Measurements from ENCODE around the gene DCLK2. TPM values are rescaled to one million over a fixed set of nuclear protein-coding genes. Genes with fewer than 3 reads are reported as not detected.

Gene DCLK2
- 12.6 and 14.1 TPM in 2 replicates for total RNA-seq
- long read RNA-seq, partial matches to known transcripts, result 3 of 6 reads
- long read RNA-seq, other reads (novel, unspliced or antisense), result 3 of 6 reads

DNA sequence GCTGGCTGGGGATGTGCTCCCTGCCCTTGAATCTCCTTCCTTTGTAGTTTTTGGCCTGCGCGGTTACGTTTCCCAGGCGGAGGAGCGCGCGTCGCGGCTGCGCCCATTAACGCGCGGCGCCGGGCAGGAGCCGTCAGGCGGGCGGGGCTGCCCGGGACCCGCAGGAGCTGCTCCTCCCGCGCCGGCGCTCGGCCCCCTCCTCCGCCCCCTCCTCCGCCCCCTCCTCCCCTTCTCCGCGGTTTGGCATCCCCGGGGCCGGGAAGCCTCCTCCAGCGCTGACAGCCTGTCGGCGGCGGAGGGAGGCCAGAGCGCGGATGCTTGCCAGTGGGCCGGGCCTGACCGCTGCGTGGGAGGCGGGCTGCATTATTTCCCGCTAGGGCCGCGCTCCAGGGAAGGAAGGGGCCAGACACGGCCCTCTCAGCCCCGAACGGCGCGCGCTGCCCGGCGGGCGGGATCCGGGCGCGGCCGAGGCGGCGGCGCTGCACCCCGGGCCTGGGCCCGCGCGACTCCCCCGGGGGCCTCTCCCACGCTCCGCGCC, at the start of gene DCLK2:
DCLK2 (plus strand) TSS at position 405 of the 538 bp plus-strand sequence. CDS start 583 bp downstream, outside the sequence.
- no peak for TF ChIP-seq CTCF (IDR thresholded peaks at IDR 0.05)
- peak; percentile 92 for DNase-seq (ENCODE audit: extremely low spot score, unreplicated experiment)
- Mint-ChIP-seq H3K27ac (ENCODE audit: unreplicated experiment) (peak within 1 kb of the TSS; percentile 57), H3K27me3 (ENCODE audit: unreplicated experiment) (no peaks in the 10 kb centered on the region), H3K4me1 (ENCODE audit: unreplicated experiment) (peaks cover 41% of the 10 kb centered on the region), H3K4me3 (ENCODE audit: unreplicated experiment) (peak within 1 kb of the TSS; percentile 82), H3K9me3 (ENCODE audit: unreplicated experiment) (no peaks in the 10 kb centered on the region), H3K36me3 (ENCODE audit: unreplicated experiment) (no peaks in the 10 kb centered on the region)

DNA sequence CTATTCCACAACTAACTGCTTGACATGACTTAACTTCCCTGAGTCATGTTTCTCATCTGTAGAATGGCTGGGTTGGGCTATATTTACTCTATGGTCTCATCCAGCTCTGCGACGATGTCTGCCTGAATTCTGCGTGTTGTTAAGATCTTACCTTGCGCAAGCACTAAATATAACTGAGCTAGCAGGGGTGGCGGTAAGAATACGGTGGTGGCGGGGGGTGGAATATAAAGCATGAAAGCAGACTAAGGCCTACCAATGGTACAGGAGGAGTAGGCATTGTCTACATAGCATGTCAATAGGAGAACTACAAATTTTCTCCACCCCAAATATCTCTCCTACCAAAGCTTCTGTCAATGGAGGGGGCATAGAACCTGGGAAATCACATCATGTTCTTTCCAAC, 45.7 kb upstream of the DCLK2 start:
- Mint-ChIP-seq H3K4me3 (ENCODE audit: unreplicated experiment) (no peak overlapping the region), H3K4me1 (ENCODE audit: unreplicated experiment) (peaks cover 24% of the 10 kb centered on the region), H3K36me3 (ENCODE audit: unreplicated experiment) (no peaks in the 10 kb centered on the region), H3K27ac (ENCODE audit: unreplicated experiment) (no peak overlapping the region), H3K9me3 (ENCODE audit: unreplicated experiment) (peaks cover 6% of the 10 kb centered on the region), H3K27me3 (ENCODE audit: unreplicated experiment) (no peaks in the 10 kb centered on the region)
- TF ChIP-seq CTCF (IDR thresholded peaks at IDR 0.05), result no peak
- no peak for DNase-seq (ENCODE audit: extremely low spot score, unreplicated experiment)

- no peak for DNase-seq (ENCODE audit: extremely low spot score, unreplicated experiment)
- no peak for TF ChIP-seq CTCF (IDR thresholded peaks at IDR 0.05)
- no peak overlapping the region for H3K4me3 Mint-ChIP-seq (ENCODE audit: unreplicated experiment)
Observed at GRCh38 chr4:150033081-150033480, 45.2 kb upstream of the DCLK2 start.

GRCh38 chr4:150033901-150034300, 44.3 kb upstream of the DCLK2 start:
- Mint-ChIP-seq H3K4me3 (ENCODE audit: unreplicated experiment) (no peak overlapping the region), H3K36me3 (ENCODE audit: unreplicated experiment) (no peaks in the 10 kb centered on the region), H3K27me3 (ENCODE audit: unreplicated experiment) (no peaks in the 10 kb centered on the region), H3K27ac (ENCODE audit: unreplicated experiment) (no peak overlapping the region), H3K9me3 (ENCODE audit: unreplicated experiment) (peaks cover 6% of the 10 kb centered on the region), H3K4me1 (ENCODE audit: unreplicated experiment) (peaks cover 24% of the 10 kb centered on the region)
- no peak for TF ChIP-seq CTCF (IDR thresholded peaks at IDR 0.05)
- no peak for DNase-seq (ENCODE audit: extremely low spot score, unreplicated experiment)

More at GRCh38 chr4:150033081-150033480, 45.2 kb upstream of the DCLK2 start:
- H3K4me1 Mint-ChIP-seq (ENCODE audit: unreplicated experiment), result peaks cover 24% of the 10 kb centered on the region
- no peaks in the 10 kb centered on the region for H3K36me3 Mint-ChIP-seq (ENCODE audit: unreplicated experiment)
- H3K9me3 Mint-ChIP-seq (ENCODE audit: unreplicated experiment), result peaks cover 6% of the 10 kb centered on the region
- no peaks in the 10 kb centered on the region for H3K27me3 Mint-ChIP-seq (ENCODE audit: unreplicated experiment)
- H3K27ac Mint-ChIP-seq (ENCODE audit: unreplicated experiment), result peak overlapping the region; percentile 6

- DNase-seq (ENCODE audit: extremely low spot score, unreplicated experiment), result no peak
- Mint-ChIP-seq H3K27ac (ENCODE audit: unreplicated experiment) (no peak overlapping the region), H3K27me3 (ENCODE audit: unreplicated experiment) (no peaks in the 10 kb centered on the region), H3K4me1 (ENCODE audit: unreplicated experiment) (peaks cover 16% of the 10 kb centered on the region), H3K36me3 (ENCODE audit: unreplicated experiment) (no peaks in the 10 kb centered on the region), H3K9me3 (ENCODE audit: unreplicated experiment) (peaks cover 6% of the 10 kb centered on the region), H3K4me3 (ENCODE audit: unreplicated experiment) (no peak overlapping the region)
- no peak for TF ChIP-seq CTCF (IDR thresholded peaks at IDR 0.05)
Observed at GRCh38 chr4:150037251-150037856, 40.9 kb upstream of the DCLK2 start.
